Non-pigmented ciliary epithelial cell (primary cell): ENCODE results near the gene SNED1.

Experiments used
- DNase-seq: peaks from one replicate; pipeline ENCODE4 v3.0.0-alpha.2; 2010; ENCODE audit warnings: low read depth

SNED1 gene

DNA sequence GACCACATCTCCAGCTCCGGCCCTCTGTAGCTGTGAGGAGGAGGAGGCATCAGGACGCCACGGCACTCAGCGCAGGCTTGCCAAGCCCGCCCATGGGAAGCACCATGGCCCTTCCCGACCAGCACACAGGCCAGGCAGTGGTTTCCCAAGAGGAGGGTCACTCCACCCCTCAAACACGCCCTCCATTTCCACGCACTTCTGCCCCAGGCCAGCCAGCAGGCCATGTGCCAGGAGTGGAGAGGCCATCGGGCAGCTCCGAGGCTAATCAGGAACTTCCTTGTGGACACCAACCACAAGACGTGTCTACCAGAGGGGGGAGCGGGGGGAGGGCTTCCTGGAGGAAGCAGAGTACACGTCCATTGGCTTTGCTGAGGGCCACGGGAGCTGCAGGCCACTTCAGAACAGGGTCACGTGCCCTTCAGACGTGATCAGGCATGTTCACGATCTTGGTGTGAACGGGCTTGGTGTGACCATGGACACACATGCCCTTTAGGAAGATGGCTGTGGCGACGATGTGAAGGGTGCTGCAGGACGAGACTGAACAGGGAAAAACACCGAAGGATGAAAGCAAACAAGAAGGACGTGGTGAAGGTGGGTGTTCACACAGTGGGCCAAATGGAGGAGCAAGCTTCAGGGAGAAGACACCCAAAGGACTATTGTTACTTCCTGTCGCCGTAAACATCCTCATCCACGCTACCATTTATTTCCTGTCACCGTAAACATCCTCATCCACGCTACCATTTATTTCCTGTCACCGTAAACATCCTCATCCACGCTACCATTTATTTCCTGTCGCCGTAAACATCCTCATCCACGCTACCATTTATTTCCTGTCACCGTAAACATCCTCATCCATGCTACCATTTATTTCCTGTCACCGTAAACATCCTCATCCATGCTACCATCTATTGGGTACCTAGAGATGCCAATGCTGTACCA lies 110.1 kb downstream of the SNED1 start:
- no peak for DNase-seq

DNA sequence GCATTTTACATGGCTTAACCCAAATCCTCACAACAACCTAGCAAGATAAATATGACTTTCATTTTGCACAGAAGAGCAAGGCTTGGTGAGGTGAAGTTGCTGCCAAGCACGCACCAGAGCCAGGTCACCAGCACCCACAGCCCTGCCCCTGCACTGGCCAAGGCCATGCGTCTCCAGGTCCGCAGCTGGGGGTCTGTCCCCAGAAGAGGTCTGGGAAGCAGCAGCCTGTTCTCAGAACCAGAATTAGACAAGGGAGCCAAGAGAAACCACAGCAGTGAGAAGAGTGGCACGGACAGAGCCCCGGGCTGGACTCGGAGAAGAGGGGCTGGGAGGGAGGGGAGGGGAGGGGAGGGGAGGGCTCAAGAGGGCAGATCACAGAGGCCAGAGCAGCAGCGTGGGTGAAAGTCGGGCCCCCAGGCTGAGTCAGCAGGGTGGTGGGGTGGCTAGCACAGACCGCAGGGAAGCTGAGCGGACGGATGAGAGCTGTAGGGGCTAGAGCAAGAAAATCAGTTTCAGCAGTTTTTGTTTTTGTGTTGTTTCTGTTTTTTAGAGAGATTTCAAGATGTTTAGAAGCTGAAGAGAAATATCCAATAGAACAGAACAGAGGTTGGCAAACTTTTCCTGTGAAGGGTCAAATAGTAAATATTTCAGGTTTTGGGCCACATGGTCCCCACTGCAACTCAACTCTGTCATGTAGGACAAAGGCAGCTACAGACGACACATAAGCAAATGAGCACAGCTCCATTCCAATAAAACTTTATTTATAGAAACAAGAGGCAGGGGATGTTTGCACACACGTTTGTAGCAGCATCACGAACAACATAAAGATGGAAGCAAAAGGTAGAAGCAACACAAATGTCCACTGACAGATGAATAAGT lies 111.0 kb downstream of the SNED1 start:
- no peak for DNase-seq

DNA sequence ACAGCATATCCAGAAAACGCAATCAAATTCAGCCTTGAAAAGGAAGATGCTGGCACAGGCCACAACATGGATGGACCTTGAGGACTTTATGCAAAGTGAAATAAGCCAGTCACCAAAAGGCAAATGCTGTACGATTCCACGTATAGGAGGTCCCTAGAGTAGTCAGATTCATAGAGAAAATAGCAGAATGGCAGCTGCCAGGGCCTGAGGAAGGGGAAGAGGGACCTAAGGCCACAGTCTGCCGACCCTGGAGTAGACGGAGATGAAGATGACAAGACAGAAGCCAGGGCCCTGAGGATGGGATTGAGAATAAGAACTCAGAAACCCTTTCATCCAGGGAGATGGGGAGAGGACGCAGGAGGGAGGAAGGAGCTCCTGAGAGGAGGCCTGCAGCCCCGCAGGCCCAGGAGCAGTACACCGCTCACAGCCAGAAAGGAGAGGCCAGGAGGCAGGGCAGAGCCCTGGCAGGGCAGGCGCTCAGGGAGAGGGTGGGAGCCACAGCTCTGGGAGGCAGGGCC lies 111.7 kb downstream of the SNED1 start:
- no peak for DNase-seq

DNA sequence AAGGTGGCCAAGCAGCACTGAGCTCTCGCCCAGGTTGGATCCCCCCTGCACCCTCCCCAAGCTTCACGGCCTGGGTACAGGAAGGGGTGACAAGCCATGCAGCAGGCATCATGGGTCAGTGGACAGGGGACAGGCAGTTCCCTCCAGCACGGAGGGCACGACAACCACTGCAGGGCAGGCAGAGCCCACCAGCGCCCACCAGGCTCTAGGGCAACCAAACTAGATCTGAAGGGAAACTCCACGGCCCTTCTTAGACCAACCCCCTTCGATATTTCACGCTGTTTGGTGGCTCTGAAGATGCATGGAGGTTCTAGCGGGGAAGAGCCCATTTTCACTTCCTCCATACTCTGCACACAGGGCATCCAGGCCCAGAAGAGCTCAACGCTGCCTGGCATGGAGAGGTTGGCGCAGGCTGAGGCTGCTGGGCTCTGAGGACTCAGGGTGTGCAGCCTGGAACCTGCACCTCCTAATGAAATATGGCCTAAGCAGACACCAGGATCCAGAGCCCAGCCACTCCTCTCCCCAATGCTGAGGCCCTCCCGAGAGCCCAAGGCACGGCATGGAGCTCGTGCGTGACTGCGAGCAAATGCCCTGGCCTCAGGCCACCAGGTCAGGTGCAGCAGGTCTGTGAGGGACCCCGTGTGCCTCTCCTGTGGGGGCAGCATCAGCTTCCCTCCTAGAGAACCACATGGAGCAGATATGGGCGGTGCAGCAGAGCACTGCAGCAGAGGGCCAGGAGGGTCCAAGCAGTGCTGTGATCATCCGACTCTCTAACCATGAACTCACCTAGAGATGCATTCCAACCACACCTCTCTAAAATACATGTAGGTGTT lies 112.4 kb downstream of the SNED1 start:
- no peak for DNase-seq

DNA sequence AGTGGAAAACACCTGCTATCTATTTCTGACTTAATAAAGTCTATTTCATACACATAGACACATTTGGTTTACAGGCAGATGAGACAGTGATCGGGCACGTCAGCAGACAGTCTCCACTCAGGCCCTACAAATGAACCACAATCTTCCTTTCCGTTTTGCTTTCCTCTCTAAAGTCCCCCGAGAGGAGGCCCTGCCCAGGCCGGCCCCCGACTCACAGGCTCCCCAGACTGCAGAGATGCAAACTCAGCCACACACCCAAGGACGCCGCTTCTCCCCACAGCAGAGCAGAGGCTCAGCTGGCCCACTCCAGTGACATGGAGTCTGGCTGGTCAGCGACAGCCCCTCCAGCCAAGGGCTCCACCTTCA lies 113.0 kb downstream of the SNED1 start:
- no peak for DNase-seq

DNA sequence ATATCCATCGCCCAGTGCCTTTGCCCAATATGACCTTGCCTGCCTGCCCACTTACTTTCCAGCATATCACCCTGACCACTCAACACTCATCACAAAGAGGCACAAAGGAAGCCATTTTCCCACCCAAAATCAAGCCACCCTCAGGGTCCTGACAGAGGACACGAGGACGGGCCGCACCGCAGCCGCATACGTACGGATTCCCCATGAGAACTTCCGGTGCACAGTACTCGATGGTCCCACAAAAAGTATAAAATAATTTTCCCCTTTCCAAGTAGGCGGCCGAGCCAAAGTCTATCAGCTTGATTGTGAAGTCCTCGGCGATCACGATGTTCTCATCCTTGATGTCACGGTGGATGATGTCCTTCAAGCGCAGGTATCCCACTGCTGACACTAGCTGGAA lies 113.6 kb downstream of the SNED1 start:
- DNase-seq = no peak

DNA sequence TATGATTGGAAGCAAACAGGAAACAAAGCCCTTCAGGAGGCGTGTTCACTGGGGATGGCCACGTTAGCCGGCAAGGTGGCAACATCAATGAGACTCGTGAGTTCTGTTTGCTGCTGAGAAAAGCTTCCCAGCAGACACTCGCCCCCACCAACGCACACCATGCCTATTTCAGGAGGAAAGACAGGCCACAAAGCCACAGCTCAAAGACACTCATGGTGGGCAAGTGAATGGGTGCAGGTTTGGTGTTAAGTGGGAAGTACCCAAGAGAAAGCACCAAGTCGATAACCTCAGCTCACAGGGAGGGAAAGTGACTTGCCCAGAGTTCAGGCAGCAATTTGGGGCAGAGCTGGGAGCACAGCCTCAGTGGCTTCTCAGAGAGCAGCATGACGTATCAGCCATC lies 114.2 kb downstream of the SNED1 start:
- no peak for DNase-seq

DNA sequence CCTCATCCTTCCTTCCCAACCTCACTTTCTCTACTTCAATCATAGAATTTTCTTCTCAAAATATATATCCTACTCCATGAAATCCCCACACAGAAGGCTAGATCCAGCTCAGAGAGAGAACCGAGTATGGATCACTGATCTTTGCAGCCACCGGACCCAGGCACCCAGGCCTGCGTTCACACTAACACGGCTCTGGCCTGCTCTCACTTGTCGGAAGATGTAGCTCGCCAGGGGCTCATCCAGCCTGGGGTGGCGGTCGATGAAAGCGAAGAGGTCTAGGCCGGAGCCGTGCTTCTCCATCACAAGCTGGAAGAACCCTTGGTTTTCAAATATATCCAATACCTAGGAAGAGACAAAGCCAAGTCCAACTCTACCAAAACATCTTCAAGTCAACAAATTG lies 116.4 kb downstream of the SNED1 start:
- no peak for DNase-seq

DNA sequence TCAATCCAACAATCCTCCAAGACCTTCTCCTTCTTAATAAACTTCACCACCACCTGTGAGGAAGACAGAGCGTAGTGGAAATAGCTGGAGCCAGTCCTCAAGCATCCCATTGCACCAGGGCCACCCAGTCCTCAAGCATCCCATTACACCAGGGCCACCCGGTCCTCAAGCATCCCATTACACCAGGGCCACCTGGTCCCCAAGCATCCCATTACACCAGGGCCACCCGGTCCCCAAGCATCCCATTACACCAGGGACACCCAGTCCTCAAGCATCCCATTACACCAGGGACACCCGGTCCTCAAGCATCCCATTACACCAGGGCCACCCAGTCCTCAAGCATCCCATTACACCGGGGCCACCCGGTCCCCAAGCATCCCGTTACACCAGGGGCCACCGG lies 116.9 kb downstream of the SNED1 start:
- no peak for DNase-seq

DNA sequence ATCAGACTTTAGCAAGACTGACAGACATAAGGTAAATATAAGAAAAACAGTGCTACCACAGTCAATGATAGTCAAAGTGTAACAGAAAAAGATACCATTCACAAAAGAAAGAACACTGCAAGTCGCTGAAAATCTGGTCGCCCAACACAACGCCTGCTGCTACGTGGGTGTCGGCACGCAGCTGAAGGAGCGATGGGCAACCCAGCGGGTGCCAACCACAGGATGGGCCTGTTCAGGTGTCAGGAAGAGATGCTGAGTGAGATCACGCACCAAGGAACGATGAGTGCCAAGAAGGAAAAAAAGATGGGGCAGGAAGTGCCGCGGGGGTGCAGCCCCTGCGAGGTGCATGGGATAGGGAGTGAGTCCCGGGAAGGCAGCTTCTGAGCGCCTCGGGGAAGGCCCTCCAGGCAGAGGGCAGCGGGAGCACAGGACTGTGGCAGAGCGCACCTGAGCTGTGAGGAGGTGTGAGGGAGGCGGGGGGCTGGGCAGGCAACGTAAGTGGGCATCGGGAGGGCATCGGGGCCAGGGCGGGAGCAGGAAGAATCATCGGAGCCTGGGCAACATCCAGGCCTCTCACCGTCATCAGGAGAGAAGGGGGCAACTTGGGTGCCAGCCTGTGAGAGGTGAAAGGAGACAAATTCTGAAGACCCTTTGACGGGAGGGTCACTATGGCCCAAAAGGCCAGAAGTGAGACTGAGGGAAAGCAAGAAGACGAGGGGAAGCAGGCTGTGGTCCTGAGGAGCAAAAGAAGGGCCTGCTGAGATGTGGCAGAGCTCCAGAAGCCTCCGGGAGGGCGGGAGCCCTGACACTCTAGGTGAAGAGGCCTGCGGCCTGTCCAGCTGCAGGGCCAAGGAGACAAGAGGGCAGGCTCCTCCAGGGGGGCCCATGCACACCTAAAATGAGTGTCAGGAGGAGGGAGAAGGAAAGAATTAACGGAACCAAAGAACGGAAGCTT lies 118.5 kb downstream of the SNED1 start:
- DNase-seq = no peak

DNA sequence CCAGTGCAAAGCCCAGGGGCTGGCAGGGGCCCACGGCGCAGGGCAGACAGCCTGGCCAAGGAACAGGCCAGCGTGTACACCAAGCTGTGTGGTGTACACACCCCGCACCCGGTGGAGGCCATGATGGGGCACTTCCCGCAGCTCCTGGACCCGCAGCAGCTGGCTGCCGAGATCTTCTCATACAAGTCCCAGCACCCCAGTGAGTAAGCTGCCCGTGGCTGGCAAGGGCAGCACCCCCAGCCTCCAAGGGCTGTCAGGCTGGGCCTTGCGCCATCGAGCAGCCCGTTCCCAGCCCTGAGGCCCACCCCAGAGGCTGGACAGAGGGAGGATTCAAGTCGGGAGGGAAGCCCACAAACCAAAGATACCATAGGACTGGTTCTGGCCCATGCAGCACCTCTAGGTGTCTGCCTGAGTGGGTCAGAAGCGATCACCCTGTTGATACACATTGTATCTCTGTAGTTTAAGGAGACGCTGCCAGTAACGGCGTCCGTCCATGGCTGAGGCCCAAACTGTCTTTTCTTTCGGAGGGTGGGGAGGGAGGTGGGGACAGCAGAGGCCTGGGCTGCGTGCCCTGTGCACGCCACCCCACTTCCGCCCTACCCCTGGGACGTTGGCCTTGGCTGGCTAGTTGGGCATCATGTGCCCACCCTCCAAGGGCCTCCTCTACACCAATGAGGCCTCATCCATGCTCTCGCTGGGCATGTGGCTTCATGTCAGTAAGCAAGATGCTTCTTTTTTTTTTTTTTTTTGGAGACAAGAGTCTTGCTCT lies 120.5 kb downstream of the SNED1 start:
- no peak for DNase-seq

DNA sequence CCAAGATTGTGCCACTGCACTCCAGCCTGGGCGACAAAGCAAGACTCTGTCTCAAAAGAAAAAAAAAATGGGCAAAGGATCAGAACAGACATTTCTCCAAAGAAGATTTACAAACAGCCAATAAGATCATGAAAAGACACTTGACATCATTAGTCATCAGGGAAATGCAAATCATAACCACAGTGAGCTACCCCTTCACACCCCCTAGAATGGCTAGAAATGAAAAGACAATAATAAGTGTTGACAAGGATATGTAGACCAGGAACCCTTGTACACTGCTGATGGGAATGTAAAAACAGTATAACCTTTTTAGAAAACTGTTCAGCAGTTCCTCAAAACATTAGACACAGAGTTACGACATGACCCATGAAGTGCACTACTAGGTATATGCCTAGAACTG lies 122.0 kb downstream of the SNED1 start:
- DNase-seq = no peak

DNA sequence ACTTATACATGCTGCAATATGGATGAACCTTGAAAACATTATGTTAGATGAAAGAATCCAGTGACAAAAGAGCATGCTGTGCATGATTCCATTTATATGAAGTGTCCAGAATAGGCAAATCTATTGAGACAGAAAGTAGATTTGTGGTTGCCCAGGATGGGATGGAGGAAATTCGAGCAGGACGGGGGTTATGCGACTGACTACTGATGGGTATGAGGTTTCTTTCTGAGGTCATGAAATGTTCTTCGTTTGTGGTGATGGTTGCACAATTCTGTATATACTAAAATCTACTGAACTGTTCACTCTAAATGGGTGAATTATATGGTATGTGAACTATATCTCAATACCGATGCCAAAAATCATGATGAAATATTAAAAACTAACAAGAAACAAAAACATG lies 122.6 kb downstream of the SNED1 start:
- no peak for DNase-seq

DNA sequence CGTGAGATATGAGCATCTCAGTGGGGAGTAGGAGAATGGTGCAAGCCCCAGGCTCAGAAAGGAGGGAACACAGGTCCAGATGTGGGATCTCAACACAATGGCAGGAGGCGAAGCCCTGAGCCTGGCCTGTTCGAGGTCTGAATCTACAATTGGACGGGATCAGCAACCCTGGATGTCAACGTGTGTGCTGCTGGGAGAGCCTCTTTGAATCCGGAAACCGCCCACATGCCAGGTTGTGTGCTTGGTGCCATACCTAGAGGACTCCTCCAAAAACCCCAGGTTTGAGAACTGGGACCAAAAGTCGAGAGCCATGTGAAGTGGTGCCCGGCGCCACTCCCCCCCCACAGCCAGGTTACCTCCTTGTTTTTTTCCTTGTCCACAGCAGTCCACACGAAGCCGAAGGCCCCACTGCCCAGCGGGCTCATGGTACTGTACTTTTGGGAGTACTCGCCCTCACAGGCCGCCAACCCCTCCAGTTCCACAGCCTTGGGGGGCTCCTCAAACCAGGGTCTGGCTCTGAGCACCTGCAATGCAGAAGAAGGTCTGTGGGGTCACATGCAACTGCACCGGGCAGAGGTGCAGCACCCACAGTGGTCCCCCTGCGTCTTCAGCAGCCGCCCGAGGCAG lies 124.1 kb downstream of the SNED1 start:
- no peak for DNase-seq

DNA sequence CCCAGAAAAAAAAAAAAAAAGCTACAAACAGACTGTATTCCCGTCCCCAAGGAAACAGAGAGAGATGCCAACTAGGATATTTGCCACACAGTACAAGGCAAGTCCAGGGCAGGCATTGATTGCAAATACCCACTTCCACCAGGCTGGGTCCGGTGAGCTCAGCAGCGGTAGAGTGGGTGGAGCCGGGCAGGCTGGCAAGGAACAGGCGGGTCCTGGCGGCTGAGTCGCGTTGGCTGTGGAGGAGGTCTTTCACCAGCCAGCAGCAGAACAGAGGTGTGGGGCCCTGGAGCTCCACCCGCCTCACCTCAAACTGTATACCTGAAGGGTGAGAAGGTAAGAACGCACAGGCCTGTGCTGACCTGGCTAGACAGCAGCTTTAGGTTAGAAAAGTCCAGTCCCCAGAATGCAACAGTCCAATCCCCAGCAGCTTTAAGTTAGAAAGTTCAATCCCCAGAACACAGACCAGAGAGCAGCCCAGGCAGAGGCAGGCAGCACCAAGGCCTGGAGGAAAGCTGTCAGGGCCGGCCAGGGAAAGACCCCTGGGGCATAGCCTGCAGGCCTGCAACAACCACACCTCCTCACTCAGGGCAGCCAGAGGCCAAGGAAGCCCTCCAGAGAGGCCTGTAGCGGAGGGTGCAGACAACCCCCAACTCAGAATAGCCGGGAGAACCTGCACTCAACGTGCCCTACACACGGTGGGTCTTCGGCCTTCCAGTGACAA lies 125.6 kb downstream of the SNED1 start:
- DNase-seq = no peak

DNA sequence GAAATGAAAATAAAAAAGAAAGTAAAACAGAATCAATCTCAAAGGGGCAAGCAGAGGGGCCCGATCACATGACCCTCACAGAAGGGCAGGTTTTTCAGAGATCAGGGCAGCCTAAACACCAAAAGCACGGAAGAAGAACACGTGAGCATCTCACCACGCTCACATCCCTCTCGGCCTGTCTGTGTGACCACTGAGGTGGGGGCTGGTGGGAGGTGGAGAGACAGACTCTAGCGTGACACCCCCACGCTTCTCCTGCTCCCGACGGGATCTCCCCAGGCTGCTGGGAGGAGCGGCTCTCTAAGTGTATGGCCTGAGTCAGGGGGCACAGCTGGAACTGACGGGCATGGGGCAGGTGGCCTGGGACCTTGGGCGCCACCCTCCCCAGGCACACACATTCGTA lies 127.2 kb downstream of the SNED1 start:
- DNase-seq = no peak

DNA sequence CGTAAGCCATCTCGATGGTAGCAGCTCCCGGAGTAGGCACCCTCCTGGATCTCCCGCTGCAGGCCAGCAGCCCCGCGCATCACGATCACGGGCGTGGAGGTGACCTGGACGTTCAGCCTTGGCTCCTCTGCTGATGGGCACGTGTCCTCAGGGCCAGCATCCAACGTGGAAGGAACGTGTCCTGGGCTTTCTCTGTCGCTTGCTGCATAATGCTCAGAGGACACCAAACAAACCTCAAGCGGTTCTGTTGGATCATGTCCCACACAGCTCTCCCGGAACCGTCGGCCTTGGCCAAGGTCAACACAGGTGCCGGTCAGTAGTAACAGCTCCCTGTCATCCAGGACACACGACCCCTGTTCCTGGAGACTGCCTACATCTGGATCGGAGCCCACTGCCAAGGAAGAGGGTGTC lies 127.8 kb downstream of the SNED1 start:
- no peak for DNase-seq

DNA sequence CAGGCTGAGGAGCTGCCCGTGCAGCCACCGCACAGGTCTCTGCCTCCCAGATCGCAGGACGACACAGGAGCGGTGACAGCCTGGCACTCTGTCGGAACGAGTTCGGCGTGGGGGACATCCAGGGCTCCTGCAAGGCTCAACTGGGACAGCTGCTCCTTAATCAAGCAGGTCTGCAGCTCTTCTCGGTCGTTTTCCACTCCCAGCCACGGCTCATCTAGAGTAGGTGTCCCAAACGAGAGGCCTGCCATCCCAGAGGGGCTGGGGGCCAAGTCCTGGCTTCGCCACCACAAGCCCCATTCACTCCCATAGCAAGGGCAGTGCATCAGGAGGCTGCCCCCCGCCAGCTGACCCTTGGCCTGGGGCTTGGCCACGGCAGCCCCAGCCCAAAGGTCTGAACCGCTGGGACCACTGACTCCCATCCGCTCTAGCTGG lies 128.4 kb downstream of the SNED1 start:
- no peak for DNase-seq

DNA sequence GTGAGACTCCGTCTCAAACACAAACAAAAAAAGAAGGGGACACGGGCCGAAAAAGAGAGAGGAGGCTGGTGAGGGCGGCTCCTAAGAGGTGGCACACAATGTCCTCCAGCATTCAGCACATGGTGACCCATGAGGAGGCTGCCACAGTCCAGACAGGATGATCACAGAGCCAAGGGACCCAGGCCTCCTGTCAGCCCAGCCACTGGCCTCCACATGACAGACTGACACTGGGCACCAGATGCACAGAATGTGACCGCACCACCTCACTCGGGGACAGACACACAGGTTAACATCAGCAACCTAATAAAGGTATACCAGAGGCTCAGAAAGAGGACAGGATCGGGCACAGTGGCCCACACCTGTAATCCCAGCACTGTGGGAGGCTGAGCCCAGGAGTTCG lies 129.8 kb downstream of the SNED1 start:
- DNase-seq = no peak
